ENCODE measurements around the gene SH3PXD2A.
"Not testable (repeated sequence)": the region's sequence is repeated elsewhere in the genome, so short reads cannot be mapped to it uniquely, and the experiment has no call there.

Gene SH3PXD2A

DNA sequence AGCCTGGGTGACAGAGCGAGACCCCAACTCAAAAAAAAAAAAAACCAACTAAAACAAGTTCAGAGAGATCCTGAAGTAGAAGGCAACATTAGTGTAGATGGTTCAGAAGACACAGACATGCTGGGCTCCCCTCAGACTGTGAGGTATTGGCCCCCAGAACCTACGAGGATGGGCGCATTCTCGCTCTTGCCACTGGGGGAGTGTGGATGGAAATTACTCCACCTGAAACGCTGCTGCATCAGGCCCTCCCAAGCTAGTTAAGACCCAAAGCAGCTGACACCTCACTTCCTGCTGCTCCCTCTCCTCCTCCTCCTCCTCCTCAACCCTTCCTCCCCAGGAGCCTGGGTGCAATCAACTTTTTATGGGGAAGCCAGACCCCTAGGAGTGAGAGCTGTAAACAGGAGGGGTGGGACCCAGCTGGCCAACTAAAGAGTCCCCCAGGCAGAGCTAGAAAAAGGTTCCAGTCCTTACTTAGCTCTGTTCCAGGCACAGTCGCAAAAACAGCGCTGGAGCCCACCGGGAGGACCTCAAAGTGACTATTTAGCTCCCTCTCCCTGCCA lies 7.4 kb downstream of the SH3PXD2A start:
- DNase-seq = no peak

DNA sequence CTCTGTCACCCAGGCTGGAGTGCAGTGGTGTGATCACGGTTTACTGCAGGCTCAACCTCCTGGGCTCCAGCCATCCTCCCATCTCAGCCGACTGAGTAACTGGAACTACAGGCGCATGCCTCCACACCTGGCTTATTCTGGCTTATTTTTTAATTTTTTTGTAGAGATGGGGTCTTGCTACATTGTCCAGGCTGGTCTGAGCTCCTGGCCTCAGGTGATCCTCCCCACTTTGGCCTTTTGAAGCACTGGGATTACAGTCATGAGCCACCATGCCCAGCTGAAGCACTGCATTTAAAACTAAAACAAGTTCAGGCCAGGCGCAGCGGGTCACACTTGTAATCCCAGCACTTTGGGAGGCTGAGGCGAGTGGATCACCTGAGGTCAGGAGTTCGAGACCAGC lies 8.0 kb downstream of the SH3PXD2A start:
- DNase-seq = no peak

DNA sequence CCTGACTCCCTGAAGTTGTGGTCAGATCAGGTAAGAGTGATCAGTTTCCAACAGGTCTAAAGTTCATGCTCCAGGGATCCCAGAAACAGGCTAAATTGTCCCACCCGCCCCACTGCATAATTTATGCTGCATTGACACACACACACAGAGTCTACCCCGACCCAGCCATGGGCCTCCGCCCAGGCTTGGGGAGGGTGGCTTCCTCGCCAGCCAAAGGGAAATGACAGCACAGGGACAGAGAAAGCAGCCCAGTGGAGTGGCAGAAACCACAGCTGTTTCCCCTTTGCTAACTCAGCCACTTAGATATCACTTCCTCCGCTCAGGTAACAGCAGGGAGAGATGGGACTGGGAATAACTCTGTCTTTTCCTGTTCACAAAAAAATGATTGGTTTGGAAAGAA lies 9.4 kb downstream of the SH3PXD2A start:
- DNase-seq = no peak

DNA sequence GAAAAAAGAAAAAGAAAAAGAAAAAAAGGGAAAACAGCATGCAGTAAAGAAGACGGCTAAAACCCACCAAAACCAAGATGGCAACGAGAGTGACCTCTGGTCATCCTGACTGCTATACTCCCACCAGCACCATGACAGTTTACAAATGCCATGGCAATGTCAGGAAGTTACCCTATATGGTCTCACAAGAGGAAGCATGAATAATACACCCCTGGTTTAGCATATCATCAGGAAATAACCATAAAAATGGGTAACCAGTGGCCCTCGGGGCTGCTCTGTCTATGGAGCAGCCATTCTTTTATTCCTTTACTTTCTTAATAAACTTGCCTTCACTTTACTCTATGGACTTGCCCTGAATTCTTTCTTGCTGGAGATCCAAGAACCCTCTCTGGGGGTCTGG lies 10.0 kb downstream of the SH3PXD2A start:
- not testable (repeated sequence) for DNase-seq

DNA sequence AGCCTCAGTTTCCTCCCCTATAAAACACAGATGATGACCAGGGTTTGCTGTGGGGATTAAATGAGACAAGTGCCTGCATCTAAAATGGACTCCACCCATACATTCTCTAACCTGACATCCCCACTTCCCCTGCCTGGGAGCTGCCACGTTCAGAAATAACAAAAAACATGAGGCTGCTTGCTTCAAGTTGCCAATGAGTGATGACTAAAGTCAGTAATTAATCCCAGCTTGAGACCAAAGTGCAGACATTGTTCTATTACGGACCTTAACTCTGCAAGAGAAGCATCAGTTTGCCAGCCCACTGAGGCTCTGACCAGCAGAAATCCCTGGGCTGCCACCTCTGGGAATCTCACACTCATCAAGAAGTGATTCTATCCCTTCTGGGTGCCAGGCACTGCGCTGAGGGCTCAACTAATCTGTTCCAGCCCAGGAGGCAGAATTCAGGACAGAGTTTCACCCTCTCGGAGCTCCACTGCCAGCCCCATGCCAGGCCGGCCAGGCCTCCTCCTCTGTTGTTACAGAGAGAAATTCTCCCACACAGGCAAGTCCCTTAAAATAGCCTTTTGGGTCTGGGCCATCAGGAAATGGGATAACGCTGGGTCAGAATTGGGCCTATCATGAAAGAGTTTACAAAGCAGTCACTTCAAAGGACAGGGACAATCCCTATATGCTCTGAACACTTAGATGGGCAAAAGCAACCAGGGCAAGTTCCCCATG lies 11.4 kb downstream of the SH3PXD2A start:
- DNase-seq = no peak

DNA sequence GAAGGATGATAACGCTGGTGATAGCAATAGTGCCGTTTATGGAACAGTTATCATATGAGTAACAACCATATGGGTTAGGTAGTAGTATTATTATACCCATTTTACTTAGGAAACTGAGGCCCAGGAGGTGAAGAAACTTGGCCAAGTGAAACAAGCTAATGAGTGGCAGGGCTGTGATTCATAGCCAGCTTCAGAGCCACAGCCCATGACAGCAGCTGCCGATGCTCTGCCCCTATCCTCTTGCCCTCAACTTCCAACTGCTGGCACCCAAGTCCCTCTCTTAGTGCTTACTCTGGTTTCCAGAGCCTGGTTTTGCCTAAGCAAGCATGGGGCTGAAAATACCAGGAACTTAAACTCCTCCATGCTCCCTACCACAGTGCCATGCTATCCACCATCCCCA lies 12.3 kb downstream of the SH3PXD2A start:
- no peak for DNase-seq

DNA sequence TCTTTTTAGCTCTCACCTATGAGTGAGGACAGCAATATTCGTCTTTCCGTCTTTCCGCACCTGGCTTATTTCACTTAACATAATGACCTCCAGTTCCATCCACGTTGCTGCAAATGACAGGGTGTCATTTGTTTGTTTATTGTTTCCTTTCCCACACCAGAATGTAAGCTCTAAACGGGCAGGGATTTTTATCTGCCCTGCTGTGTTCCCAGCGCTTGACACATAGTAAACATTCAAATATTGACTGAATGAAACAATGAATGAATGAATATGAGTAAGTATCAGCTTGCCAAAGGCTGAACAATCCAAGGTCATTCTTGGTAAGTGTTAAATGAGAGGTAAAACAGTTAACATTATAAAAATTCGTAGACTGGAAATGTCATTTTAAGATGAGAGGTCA lies 12.8 kb downstream of the SH3PXD2A start:
- no peak for DNase-seq

DNA sequence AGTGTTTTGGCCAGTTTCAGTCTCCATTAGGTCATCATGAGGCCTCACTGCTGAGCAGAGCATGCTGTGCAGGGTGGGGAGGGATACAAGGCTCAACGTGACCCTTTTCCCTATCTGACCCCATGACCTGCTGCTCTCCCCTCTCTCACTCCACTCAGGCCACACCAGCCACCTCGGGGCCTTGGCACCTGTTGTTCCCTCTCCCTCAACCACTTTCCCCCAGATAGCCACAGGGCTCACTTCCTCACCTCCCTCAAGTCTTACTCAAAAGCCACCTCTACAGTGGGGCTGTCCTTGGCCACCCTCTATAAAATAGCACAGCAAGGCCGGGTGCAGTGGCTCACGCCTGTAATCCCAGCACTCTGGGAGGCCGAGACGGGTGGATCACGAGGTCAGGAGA lies 13.9 kb downstream of the SH3PXD2A start:
- no peak for DNase-seq

DNA sequence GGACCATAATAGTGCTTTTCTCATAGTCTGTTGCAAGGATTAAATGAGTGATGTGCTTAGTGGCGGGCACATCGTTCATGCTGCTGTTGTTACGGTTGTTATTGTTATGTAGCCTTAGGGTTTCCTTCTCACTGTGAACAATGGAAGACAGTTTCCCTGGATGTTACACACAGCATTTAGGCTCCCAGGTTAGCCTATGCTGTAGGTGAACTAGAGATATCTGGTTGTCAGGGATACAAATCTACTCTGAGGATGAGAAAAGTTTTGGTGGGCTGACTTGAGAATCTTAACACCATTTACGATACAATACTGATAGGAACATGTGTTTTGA lies 14.7 kb downstream of the SH3PXD2A start:
- DNase-seq = no peak

DNA sequence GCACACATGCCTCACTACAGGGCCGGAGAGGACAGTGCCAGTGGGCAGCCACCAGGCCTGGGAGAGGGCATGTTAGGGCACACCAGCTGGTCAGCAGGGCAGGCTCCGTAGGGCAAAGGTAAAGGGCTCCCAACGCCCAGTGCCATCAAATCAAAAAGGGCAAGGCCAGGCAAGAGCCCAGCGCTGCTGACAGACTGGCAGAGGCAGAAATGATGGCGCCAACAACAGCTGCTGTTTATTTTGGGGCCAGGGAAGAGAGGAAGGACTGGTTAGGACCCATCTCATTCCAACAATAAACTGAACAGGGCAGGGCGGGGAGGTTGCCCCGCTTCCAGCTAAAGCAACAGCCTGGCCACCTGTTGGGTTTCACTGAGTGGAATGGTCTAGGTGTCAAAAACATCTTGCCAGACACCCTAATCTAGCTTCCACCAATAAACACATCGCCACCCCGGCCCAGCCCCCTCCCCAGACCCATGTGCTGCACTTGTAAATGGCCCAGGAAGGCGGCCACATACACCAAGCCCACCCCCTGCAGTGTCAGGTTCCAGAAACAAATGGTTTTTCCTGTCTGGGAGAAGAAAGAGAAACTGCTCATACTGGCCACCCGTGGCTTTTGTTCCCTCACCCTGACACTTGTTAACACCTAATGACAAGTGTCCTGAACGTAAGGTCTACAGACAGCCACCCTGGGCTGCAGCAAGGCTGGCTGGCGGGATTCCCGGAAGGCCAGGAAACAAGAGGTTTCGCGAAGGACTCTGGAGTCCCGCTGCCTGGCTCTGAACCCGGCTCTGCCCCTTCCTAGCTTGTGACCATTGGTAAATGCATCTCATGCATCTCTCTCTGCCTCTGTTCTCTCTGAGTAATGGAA lies 15.3 kb downstream of the SH3PXD2A start:
- no peak for DNase-seq

DNA sequence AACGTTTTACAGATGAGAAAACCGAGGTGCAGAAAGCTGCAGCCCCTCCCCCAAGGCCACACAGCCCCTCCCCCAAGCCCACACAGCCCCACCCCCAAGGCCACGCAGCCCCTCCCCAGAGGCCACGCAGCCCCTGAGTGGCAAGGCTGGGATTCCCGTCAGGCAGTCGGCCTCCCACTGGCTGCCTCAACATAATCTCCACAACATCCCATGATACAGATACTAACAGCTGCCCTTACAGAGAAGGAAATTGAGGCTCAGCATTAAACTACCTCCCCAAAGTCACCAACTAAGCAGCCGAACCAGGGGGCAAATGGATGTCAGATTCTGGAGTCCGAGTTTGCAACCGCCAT lies 15.9 kb downstream of the SH3PXD2A start:
- DNase-seq = no peak

DNA sequence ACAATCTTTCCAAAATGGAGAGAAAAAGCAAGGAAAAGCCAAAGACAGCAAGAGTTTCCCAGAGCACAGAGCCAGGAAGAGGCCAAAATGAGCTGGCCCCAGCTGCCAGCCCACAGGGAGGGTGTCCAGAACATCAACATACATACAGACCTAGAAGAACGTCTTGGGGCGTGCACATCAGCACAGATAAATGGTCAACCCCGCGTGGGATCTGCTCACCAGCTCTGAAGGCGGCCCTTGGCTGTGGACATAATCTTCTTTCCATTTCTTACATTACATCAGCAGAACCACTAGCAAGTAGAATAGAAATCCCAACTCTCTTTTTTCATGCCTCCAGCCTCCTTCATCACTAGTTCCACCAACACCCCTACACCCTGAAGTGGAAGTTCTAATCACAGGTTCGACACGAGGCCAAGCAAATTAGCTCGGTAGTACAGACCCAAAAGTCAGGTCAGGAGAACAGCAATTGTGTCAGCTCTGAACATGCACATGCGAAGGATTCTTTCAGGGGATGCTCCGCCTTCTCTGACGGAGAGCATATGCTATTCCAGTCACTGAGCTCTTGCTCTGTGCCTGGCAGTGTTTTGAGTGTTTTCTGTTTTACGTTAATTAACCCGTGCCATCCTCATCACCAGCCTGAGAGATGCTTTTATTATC lies 16.4 kb downstream of the SH3PXD2A start:
- DNase-seq = no peak

DNA sequence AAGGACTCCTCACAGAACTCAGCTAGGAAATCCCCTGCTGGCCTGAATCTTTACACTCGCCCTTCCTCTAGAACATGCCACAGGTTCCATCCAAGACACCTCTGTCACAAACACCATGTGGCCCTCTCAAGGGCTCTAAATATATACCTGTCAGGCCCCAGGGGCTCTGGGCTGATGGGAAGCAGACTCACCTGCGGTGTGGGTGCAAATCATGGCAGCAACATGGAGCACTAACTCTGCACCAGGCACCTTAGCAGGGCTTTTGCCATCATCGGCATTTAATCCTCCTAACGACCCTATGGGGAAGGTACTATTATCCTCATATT lies 17.3 kb downstream of the SH3PXD2A start:
- DNase-seq = no peak

DNA sequence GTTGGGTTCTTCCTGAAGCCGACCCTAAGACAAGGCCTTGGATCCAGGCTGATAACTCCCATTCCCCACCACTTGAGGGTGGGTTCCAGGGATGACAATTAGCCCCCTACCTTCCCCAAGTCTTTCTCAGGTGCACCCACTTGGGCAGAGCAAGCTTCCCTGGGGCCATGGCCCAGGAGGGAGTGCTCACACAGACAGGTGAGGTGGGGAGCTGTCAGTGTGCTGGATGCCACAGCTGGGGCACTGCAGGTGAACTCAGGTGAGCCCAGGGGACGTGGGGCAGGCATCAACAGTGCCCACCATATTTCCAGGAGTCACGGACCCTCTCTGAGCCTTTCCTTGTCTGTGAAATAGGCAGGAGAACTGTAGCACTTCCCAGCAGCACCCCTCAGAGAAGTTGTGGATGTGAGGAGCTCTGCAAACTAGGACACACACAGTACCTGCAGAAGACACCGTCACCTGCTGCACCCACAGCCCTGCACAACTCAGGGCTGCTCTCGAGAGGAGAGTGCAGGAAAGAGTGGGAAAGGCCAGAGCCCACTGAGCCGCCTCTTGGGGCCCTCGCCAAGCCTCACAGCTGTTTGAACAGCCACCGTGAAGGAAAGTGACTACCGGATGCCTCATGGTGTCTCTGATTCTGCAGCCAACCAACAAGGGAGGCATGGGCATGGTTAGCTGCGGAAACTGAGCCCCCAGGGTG lies 17.9 kb downstream of the SH3PXD2A start:
- no peak for DNase-seq

DNA sequence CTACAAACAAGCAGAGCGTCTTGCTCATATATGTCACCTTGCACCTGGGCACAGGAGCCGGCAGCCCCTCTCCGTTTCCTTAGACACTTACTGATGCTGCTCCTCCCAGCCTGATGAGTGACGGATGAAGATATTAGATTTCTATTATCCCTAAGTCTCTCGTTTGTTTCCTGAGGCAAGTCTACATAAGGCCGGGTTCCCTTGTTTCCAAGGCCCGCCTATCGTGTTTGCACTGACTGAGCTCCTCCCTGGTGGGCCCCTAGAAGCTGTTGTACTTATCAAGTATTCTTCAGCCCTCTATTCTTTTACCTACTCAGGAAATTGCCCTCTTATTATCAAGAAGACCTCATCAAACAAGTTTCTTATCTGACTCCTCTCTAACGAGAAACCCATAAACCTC lies 18.5 kb downstream of the SH3PXD2A start:
- DNase-seq = no peak

DNA sequence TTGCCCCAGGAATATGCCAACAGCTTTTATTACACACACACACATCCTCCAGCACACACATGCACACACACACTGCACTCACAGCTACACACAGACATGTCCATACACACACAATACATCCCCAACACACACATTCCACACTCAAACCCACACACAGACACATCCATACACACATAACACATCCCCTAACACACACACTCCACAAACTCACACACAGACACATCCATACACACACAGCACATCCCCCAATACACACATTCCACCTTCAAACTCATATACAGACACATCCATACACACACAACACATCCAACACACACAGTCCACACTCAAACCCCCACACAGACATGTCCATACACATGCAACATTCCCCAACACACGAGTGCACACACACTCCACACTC lies 19.1 kb downstream of the SH3PXD2A start:
- DNase-seq = no peak

DNA sequence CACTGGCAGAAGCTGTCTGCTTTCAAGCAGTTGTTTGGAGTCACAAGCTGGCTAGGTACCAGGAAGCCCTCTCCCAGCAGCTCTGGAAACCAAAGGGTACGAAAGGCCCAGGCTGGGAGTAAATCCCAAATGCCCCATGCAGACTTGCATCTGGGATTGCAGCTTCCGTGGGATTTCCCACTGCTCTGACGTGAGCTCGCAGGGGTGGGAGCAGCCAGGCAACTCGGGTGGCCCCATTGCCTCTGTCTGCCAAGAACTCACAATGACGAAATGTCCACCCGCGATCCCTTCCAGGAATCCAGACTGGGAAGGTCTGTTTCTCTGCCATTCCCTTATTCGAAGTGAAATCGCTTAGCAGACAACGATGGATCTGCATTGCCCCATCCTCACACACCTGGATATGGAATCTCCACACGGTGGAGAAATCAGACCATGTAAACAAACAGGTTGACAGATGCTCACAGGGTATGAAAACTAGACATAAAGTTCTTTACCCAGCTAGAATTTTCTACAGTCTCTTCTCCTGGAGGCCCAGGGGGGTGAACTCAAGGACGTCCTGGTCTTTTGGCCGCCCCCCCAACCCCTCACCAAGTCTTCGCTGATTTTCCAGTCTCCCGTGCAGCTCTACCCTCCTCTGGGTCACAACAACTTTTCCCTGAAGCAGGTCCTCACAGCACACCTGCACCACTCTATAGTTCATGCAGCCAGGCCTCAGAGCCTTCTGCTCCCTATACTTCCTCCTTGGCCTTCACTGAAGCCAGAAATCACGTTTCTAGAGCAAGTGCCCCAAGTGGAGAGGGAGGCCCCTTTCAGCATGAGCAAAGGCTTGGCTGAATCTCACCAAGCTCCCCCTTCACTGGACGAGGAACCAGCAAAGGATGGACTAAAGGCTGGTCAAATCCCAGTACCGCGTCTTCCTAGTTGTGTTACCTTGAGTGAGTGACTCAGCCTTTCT lies 20.0 kb downstream of the SH3PXD2A start:
- DNase-seq = no peak

DNA sequence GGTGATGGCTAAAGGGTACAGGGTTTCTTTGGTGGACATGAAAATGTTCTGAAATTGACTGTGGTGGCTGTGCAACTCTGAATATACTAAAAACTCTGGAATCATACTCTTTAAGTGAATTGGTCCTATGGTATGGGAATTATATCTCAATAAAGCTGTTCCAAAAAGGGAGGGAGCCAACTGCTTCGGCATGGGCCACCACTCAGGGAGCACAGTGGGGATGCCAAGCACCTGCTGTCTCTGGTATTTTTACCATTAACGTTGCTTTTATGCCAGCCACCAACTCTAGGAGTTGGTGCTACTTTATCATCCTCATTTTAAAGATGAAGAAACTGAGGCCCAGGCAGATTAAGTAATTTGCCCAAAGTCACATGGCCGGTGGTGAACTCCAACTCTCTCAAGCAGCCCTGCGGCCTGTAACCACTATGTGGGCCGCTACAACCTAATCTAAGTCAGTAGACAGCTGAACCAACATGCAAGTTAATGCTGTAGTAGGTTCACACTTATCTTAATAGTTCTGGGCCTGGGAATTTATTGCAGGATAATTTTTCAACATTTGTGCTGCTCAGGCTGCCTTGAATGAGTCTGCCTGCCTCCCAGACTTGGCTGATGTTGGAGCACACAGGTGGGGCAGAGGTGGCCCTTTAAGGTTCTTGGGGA lies 20.8 kb downstream of the SH3PXD2A start:
- DNase-seq = no peak

DNA sequence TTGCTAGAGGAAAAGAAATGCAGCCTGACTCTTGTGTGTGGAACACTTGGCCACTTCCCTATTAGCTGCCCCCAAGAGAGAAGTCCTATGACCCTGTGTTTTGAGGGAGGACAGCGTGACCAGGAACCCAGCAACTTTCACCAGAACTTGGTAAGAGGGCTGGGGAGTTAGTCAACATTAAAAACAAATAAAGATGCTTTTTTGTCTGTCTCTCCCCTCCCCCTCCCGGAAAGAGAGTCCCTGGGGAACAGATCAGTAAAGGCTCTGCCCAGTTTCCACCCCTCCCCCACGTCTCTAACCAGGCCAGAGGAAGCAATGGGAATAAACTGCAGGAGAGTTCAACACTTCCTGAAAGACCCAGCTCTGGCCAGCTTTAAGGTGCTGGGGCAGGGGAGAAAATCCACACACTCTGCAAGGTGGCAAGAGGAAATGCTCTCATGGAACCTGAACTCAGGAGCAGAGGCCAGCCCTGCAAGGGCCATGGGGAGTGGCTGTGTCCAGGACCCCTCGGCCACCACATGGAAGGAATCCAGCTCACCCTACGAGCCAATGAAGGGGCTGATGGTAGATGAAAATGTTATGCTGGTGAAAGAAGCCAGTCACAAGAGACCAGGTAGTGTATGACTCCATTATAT lies 21.5 kb downstream of the SH3PXD2A start:
- no peak for DNase-seq

DNA sequence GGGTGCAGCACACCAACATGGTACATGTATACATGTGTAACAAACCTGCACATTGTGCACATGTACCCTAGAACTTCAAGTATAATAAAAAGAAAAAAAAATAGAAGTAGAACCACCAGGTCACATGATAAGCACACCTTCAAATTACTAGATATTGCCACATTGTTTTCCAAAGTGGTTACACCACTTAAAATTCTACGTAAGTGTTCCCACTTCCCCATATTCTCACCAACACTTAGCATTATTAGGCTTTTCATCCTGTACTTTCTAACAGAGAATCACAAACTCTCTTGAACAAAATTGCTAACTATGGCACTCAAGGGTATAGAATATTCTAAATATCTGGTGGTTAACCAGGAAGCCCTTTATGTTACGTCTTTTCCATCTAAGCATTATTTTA lies 22.6 kb downstream of the SH3PXD2A start:
- DNase-seq = no peak

DNA sequence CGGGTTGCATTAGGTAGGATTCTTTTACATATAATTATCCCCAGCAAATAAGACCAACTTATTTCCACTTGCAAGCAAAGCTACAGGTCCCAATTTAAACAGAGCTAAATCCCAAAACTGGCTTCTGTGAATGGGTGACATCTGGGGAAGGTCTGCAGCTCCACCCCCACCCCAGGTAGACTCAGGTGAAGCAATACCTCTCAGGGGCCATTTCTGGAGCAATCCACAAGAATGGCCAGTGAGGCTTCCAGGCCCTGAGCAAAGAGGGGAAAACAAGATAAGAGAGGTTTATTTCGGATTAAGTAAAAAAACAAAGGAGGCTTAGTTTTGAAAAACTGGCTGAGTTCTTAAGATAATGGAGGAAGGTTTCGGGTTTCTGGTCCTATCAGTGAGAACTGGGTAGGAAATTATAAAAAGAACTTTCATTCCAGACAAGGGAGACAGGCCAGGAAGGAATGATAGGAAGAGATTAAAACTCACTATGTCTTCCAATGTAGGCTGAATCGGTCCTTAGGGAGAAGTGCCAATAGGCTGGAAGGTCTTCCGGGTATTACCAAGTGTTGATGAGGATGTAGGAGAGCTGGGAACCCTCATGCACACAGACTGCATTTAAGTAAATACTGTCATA lies 25.4 kb downstream of the SH3PXD2A start:
- no peak for DNase-seq
